ENCODE data around the gene NIM1K. TPM values are rescaled to one million over a fixed set of nuclear protein-coding genes. Genes with fewer than 3 reads are reported as not detected.

The NIM1K gene
- total RNA-seq, 1 donor from 2014 or later = 4.8 TPM

- no peak overlapping the region for H3K27ac ChIP-seq
- TF ChIP-seq CTCF (IDR thresholded peaks at IDR 0.05) = no peak
- peak overlapping the region; percentile 72 for H3K4me3 ChIP-seq
- DNase-seq (no peak), ATAC-seq (no peak)
- no peaks in the 10 kb centered on the region for H3K27me3 ChIP-seq (ENCODE audit: low read depth)
- H3K4me1 ChIP-seq = peaks cover 29% of the 10 kb centered on the region
- H3K36me3 ChIP-seq = no peaks in the 10 kb centered on the region
- intact Hi-C loops (cut with DNase I) = no loop called here
- no peaks in the 10 kb centered on the region for H3K9me3 ChIP-seq
Measured at GRCh38 chr5:43309637-43310036, 117.6 kb downstream of the NIM1K start.

- Histone ChIP-seq H3K9me3 (no peaks in the 10 kb centered on the region), H3K36me3 (no peaks in the 10 kb centered on the region), H3K4me1 (peaks cover 23% of the 10 kb centered on the region), H3K4me3 (peak overlapping the region; percentile 72), H3K27me3 (ENCODE audit: low read depth) (no peaks in the 10 kb centered on the region), H3K27ac (no peak overlapping the region)
- intact Hi-C loops (cut with DNase I) = no loop called here
- DNase-seq = no peak
- ATAC-seq = no peak
- no peak for TF ChIP-seq CTCF (IDR thresholded peaks at IDR 0.05)
Measured at GRCh38 chr5:43312076-43312661, 120.1 kb downstream of the NIM1K start.

- no peak for TF ChIP-seq CTCF (IDR thresholded peaks at IDR 0.05)
- peak overlapping the region; percentile 82 for H3K27ac ChIP-seq
- ATAC-seq (peak; percentile 7 to 10), DNase-seq (no peak)
- H3K9me3 ChIP-seq = no peaks in the 10 kb centered on the region
- intact Hi-C loops (cut with DNase I) = no loop called here
- H3K27me3 ChIP-seq (ENCODE audit: low read depth) = no peaks in the 10 kb centered on the region
- H3K4me3 ChIP-seq = peak overlapping the region; percentile 72
- H3K4me1 ChIP-seq = peaks cover 23% of the 10 kb centered on the region
- H3K36me3 ChIP-seq = no peaks in the 10 kb centered on the region
Measured at GRCh38 chr5:43312699-43313034, 120.6 kb downstream of the NIM1K start.

DNA sequence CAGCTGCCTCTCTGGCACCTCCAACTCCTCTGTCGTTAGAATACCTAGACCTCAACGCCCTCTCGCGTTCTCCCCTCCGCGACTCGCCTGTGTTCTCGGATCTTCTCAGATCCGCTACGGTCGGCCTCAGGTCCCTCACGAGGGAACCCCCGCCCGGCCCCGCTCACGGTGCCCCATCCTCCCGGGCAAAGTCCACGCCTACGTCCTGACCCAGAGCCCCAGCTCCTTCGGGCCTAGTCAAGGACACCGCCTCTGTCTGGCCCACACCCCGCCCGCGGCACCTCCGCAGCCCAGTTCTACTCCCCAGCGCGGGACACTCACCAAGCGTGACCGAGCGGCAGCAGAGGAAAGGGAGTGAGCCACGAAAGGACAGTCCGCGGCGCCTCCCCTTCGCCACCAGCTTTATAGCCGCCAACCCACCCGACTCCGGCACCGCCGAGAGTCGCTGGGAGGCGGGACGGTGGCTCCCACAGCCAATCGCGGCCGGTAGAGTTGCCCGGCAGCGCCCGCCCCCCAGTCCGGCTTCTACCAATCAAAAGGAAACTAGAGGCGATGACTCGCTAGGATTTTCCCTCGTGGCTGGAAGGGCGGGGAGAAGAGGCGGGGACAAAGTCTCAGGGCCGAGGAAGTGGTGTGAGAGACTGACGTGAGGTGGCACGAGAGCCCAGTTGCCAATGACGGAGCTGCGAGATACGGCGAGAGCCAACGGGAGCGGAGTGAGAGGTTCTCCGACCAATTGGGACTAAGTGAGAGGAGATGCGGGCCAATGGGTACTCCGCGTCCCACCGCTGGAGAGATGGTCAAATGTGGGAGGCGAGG is 121.2 kb downstream of the NIM1K start, which contains the start of gene HMGCS1:
TSS of gene HMGCS1 (minus strand) at position 378 of the 819 bp plus-strand sequence. CDS start 14,447 bp downstream, outside the sequence.
- ATAC-seq = peak; percentile 97 to 99
- DNase-seq = peak; percentile 99
- H3K27me3 ChIP-seq (ENCODE audit: low read depth) = no peaks in the 10 kb centered on the region

More for the DNA sequence above, 121.2 kb downstream of the NIM1K start, which contains the start of gene HMGCS1:
- Histone ChIP-seq H3K9me3 (no peaks in the 10 kb centered on the region), H3K4me1 (peaks cover 23% of the 10 kb centered on the region), H3K27ac (peak within 1 kb of the TSS; percentile 82), H3K36me3 (no peaks in the 10 kb centered on the region), H3K4me3 (peak within 1 kb of the TSS; percentile 72)
- no peak for TF ChIP-seq CTCF (IDR thresholded peaks at IDR 0.05)
- intact Hi-C loops (cut with DNase I) = no loop called here
